T-cell (primary cell): Measurements from ENCODE around the gene CCL21. TPM values are rescaled to one million over a fixed set of nuclear protein-coding genes. Genes with fewer than 3 reads are reported as not detected.
A peak's percentile ranks its signal among the peaks of the same experiment; 100 is the strongest.

Source experiments
- ATAC-seq, 4 experiments: fragments of 200-7000 bp in 3 of 4; fragments of 150-1000 bp in 1 of 4; cut with Tn5 transposase; replicated peaks in 1 of 4; 1 replicate in 3 of 4; 2 replicates in 1 of 4; pipeline ENCODE4 v1.10.0; 2021; ENCODE audit warnings: moderate library complexity in 3 of 4, mild to moderate bottlenecking in 2 of 4, moderate number of reproducible peaks in 1 of 4
- CTCF ChIA-PET, 2 donors: fragments of 300-600 bp; sonication (Branson Sonifier 250); formaldehyde crosslinking; loops; one replicate each; lab custom pipeline; 2022; ENCODE audit warnings: antibody characterized with exemption in 2 of 2; lab: Charles Lee
- POLR2A ChIA-PET, 2 donors: fragments of 300-600 bp; sonication (Branson Sonifier 250); formaldehyde crosslinking; loops; one replicate each; lab custom pipeline; 2022; ENCODE audit warnings: antibody characterized with exemption in 2 of 2; lab: Charles Lee
- DNase-seq, 35 experiments: peaks; one replicate each; pipeline versions ENCODE4 v3.0.0 to v3.0.0-alpha.2; 2013 to 2023
- H3K27ac ChIP-seq: one replicate; pipeline ENCODE4 v1.5.1; 2013; ENCODE audit warnings: low read length
- H3K27me3 ChIP-seq, 2 experiments: replicated peaks in 1 of 2; 1 replicate in 1 of 2; 2 replicates in 1 of 2; pipeline versions ENCODE4 v1.6.1 to v1.7.0; 2013; ENCODE audit warnings: low read length in 1 of 2, mixed read lengths in 1 of 2; ENCODE audit not compliant: control insufficient read depth in 2 of 2, insufficient read depth in 2 of 2; ENCODE audit errors: extremely low read depth in 1 of 2
- H3K36me3 ChIP-seq, 2 donors: 1 replicate in 1 of 2; 2 replicates in 1 of 2; pipeline versions ENCODE4 v1.6.1 to v1.7.0; 2013; ENCODE audit warnings: low read length in 1 of 2; ENCODE audit not compliant: control insufficient read depth in 2 of 2, insufficient read depth in 1 of 2; ENCODE audit errors: extremely low read depth in 1 of 2
- H3K4me1 ChIP-seq, 2 experiments: 1 replicate in 1 of 2; 2 replicates in 1 of 2; pipeline versions ENCODE4 v1.6.1 to v1.7.0; 2013; ENCODE audit warnings: low read length in 2 of 2, mixed read lengths in 1 of 2; ENCODE audit not compliant: insufficient read depth in 2 of 2, control insufficient read depth in 1 of 2; ENCODE audit errors: extremely low read depth in 1 of 2
- H3K4me3 ChIP-seq, 2 donors: 1 replicate in 1 of 2; 2 replicates in 1 of 2; pipeline versions ENCODE4 v1.5.1 to v1.7.0; 2013; ENCODE audit warnings: mild to moderate bottlenecking in 2 of 2, low read length in 1 of 2, moderate library complexity in 1 of 2; ENCODE audit not compliant: control insufficient read depth in 1 of 2; ENCODE audit errors: extremely low read depth in 1 of 2
- H3K9me3 ChIP-seq: 2 replicates; pipeline ENCODE4 v1.7.0; 2013
- H3K27ac Mint-ChIP-seq, 2 donors: one replicate each; pipeline ENCODE4 v1.8.0; 2020 to 2021; ENCODE audit warnings: mild to moderate bottlenecking in 2 of 2, mixed read lengths in 2 of 2
- H3K27me3 Mint-ChIP-seq, 2 donors: one replicate each; pipeline ENCODE4 v1.8.0; 2021 to 2022; ENCODE audit warnings: mixed read lengths in 2 of 2
- H3K36me3 Mint-ChIP-seq: one replicate; pipeline ENCODE4 v1.8.0; 2021; ENCODE audit warnings: mixed read lengths
- H3K4me1 Mint-ChIP-seq, 3 donors: one replicate each; pipeline ENCODE4 v1.8.0; 2020 to 2022; ENCODE audit warnings: mixed read lengths in 3 of 3, mild to moderate bottlenecking in 1 of 3
- H3K4me3 Mint-ChIP-seq, 3 donors: one replicate each; pipeline ENCODE4 v1.8.0; 2020 to 2022; ENCODE audit warnings: mild to moderate bottlenecking in 3 of 3, mixed read lengths in 3 of 3, moderate library complexity in 3 of 3
- H3K9me3 Mint-ChIP-seq, 3 donors: one replicate each; pipeline ENCODE4 v1.8.0; 2020 to 2022; ENCODE audit warnings: mixed read lengths in 3 of 3
- WGBS: methylation state at CpG from one replicate; pipeline ENCODE4 v1.1.5; 2013; ENCODE audit warnings: missing lambda C conversion rate; ENCODE audit not compliant: insufficient coverage; 5-methylcytosine and 5-hydroxymethylcytosine counted together
- total RNA-seq, 35 experiments: library from RNA in 6 of 35; stranded (reverse) in 6 of 35; fragments of 120-200 nt in 1 of 35; gene quantifications; one replicate each; pipeline versions ENCODE4 v1.2.1 to v1.2.4 and lab custom pipeline; 2013 to 2026

CCL21 gene
- total RNA-seq, 5 donors from 2014 or later (not counting 1 experiment from before 2014, with no cell fraction given): 0.32 to 0.60 TPM; not detected in 3

DNA sequence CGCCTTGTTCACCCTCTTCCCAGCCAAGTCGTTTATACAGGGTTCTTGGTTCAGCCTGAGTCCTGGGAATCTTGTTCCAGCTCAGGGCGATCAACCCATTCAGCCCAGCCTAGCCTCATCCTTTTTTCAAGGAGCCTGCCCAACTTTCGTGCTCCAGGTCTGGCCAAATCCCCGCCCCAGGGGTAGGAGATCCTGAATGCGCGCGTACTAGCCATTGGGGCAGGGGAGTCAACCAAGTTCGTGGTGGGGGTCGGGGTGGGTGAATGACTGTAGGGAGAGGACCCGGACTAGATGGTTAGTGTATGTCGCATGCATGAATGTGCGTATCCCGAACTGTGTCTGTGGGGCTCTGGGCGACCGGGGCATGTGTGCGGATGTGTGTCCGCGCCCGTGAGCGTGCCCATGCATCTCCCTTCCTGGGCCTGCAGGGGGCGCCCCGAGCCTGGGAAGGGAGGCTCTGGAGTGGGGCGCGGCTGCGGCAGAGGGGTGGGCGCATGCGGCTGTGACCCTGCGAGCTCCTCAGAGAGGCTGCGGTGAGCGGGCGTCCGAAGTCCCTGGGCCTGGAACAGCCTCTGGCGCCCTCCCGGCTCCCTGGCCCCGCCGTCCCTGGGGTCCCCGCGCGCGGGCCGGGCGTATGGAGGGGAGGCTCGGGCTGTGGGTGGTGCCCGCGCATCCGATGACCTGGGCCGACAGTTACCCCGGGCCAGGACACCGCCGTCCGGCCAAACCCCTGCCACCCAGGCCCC is 8.7 kb downstream of the CCL21 start:
- peaks cover 0 to 10% of the 10 kb centered on the region in 2 donors for H3K27me3 Mint-ChIP-seq
- peaks cover 4 to 16% (median 6%) of the 10 kb centered on the region in 3 donors for H3K4me1 Mint-ChIP-seq
- peak overlapping the region; percentile 49 to 73 for H3K4me3 ChIP-seq
- peak; percentile 84 to 89 (median 86) for ATAC-seq
- H3K9me3 ChIP-seq: no peaks in the 10 kb centered on the region
- 11% methylated on average over 48 of the region's 52 CpGs for WGBS
- H3K9me3 Mint-ChIP-seq: no peaks in the 10 kb centered on the region
- H3K27me3 ChIP-seq: peaks cover 0 to 4% of the 10 kb centered on the region in 2 experiments
- H3K36me3 Mint-ChIP-seq: no peaks in the 10 kb centered on the region
- H3K4me3 Mint-ChIP-seq: peak overlapping the region; percentile 44 to 81 (median 66)
- H3K27ac ChIP-seq: no peak overlapping the region
- no peak overlapping the region for H3K27ac Mint-ChIP-seq
- peak; percentile 29 to 83 (median 63) for DNase-seq
- POLR2A ChIA-PET: no interaction called here
- CTCF ChIA-PET: interaction anchor here (0.7 to 1.6 kb wide), 9 partner anchors 8 to 106 kb away, joined by 3 to 11 read pairs (median 3); partner anchors contain the start of genes CCL21 (in 1 of the 2) and GALT (in 1 of the 2)
- H3K4me1 ChIP-seq: peaks cover 0 to 14% of the 10 kb centered on the region in 2 experiments
- H3K36me3 ChIP-seq: no peaks in the 10 kb centered on the region

DNA sequence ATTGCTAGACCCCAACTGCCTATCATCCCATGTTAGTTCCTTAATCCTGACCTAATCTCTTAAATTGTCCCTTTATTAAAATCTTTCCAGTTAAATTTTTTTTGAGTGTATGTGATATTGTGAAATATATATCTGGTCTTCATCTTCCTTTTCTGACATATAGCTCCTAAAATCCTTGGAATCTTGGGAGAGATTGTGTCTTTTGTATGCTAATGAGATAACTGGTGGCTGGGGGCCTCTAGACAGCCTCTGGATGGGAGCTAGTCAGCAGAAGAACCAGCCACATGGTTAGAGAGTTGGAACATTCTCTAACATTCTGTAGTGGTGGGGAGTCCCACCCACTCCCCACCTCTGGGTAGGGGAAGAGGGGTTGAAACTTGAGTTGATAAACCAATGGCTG is 15.1 kb downstream of the CCL21 start:
- Histone ChIP-seq H3K4me3 (no peak overlapping the region), H3K36me3 (no peaks in the 10 kb centered on the region), H3K9me3 (no peaks in the 10 kb centered on the region), H3K27me3 (peaks cover 0 to 7% of the 10 kb centered on the region in 2 experiments), H3K4me1 (no peaks in the 10 kb centered on the region), H3K27ac (no peak overlapping the region)
- no peak for ATAC-seq
- POLR2A ChIA-PET: no interaction called here
- Mint-ChIP-seq H3K4me3 (no peak overlapping the region), H3K36me3 (no peaks in the 10 kb centered on the region), H3K27me3 (peaks cover 2 to 3% of the 10 kb centered on the region in 2 donors), H3K27ac (peak overlapping the region in 1 of 2 donors; percentile 44), H3K4me1 (no peaks in the 10 kb centered on the region), H3K9me3 (no peaks in the 10 kb centered on the region)
- no peak for DNase-seq
- CTCF ChIA-PET: no interaction called here

GRCh38 chr9:34693560-34693959 is 16.4 kb downstream of the CCL21 start:
- no peaks in the 10 kb centered on the region for H3K4me1 ChIP-seq
- Mint-ChIP-seq H3K27ac (no peak overlapping the region), H3K9me3 (no peaks in the 10 kb centered on the region), H3K4me1 (peaks cover 0 to 5% (median 0%) of the 10 kb centered on the region in 3 donors), H3K27me3 (peaks cover 0 to 5% of the 10 kb centered on the region in 2 donors), H3K36me3 (no peaks in the 10 kb centered on the region), H3K4me3 (no peak overlapping the region)
- no peak overlapping the region for H3K4me3 ChIP-seq
- DNase-seq: no peak
- ChIA-PET POLR2A (no interaction called here), CTCF (interaction anchor here in 1 of 2 donors (0.7 kb wide), 1 partner anchor 36 kb away, joined by 3 read pairs; no protein-coding TSS in a partner anchor)
- H3K9me3 ChIP-seq: no peaks in the 10 kb centered on the region
- no peaks in the 10 kb centered on the region for H3K36me3 ChIP-seq
- no peak for ATAC-seq
- H3K27ac ChIP-seq: no peak overlapping the region
- no CpG with 5 or more reads among the region's 2 CpGs for WGBS
- peaks cover 0 to 12% of the 10 kb centered on the region in 2 experiments for H3K27me3 ChIP-seq

DNA sequence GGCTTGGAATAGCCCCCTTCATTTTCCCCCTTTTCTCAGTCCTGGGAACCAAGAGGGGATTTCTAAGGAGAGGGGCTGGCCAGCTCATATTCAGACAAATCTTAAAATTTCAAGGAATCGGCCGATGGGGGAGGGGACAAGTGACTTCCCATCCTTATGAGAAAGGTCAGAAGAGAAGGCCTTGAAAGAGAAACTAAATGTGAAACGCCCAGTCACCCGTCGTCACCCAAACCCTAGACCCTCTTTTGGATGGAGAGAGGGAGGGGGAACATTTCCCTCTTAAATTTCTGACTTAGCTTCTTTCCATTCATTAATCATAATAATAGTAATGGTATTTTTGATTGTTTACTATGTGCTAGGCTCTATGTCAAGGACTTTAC is 18.0 kb downstream of the CCL21 start:
- Mint-ChIP-seq H3K27me3 (peaks cover 0 to 5% of the 10 kb centered on the region in 2 donors), H3K36me3 (no peaks in the 10 kb centered on the region), H3K27ac (no peak overlapping the region), H3K9me3 (no peaks in the 10 kb centered on the region), H3K4me1 (peaks cover 0 to 5% (median 0%) of the 10 kb centered on the region in 3 donors), H3K4me3 (no peak overlapping the region)
- Histone ChIP-seq H3K27ac (no peak overlapping the region), H3K9me3 (no peaks in the 10 kb centered on the region), H3K36me3 (no peaks in the 10 kb centered on the region), H3K27me3 (peaks cover 0 to 17% of the 10 kb centered on the region in 2 experiments), H3K4me3 (no peak overlapping the region), H3K4me1 (no peaks in the 10 kb centered on the region)
- POLR2A ChIA-PET: no interaction called here
- CTCF ChIA-PET: no interaction called here
- no CpG with 5 or more reads among the region's 5 CpGs for WGBS
- no peak for DNase-seq
- no peak for ATAC-seq

DNA sequence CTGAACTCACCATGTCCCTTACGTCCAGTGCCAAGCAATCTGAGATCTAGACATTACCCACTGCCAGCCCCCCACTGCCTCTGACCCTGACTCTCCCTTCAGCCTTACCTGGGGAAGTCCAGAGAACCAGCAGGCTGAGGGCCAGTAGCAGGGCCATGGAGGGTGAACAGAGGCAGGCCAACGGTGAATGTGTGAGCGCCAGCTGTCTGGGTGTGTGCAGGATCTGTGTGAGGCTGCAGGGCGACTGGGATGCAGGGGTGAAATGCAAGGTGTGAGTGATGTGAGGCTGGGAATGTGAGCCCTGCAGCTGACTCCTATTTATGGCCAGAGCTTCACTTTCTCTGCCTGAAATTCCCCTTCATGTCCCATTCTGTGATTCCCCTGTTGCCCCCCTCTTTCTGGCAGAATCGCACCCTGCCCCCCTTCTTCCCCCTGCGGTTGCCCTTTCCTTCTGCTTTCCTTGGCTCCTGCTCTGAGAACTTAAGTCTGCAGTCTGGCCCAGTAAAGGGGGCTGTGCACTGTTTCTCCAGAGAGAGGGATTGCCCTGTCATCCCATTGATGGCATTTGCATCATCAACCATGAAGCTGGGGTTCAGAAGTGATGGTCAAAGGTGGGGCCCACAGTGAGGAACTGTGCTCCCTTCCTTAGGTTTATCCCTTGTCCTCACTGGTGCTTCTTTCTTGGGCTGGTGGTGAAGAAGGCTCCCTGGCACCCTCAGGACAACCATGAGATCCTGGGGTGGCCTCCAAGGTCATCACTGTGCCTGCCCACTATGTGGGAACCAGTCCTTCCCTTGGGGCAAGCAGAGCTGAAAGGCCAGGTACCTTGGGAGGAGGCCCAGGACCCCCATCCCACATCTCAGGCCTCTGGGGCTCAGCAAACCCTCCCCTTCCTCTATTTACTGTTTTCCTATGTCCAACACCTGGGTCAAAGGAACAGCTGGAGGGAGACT is 18.7 kb downstream of the CCL21 start, which contains the start of gene CCL19:
Gene CCL19 (minus strand): TSS at position 294 of the 953 bp plus-strand sequence. CDS start 137 bp downstream, at position 157.
- H3K4me1 ChIP-seq: no peaks in the 10 kb centered on the region
- Mint-ChIP-seq H3K36me3 (no peaks in the 10 kb centered on the region), H3K9me3 (no peaks in the 10 kb centered on the region), H3K4me1 (peaks cover 0 to 5% (median 0%) of the 10 kb centered on the region in 3 donors), H3K27me3 (peaks cover 0 to 5% of the 10 kb centered on the region in 2 donors), H3K4me3 (no peak within 1 kb of the TSS), H3K27ac (no peak within 1 kb of the TSS)
- WGBS: 48% methylated on average over 3 of the region's 6 CpGs
- no peaks in the 10 kb centered on the region for H3K36me3 ChIP-seq
- no peak within 1 kb of the TSS for H3K27ac ChIP-seq
- no peak for ATAC-seq
- no peaks in the 10 kb centered on the region for H3K9me3 ChIP-seq
- H3K4me3 ChIP-seq: no peak within 1 kb of the TSS
- peaks cover 0 to 17% of the 10 kb centered on the region in 2 experiments for H3K27me3 ChIP-seq
- ChIA-PET POLR2A (no interaction called here), CTCF (no interaction called here)
- DNase-seq: no peak

GRCh38 chr9:34689512-34689911 is 20.4 kb downstream of the CCL21 start:
- CTCF ChIA-PET: no interaction called here
- Mint-ChIP-seq H3K27me3 (peaks cover 0 to 5% of the 10 kb centered on the region in 2 donors), H3K36me3 (no peaks in the 10 kb centered on the region), H3K4me3 (no peak overlapping the region), H3K9me3 (no peaks in the 10 kb centered on the region), H3K27ac (no peak overlapping the region), H3K4me1 (peaks cover 0 to 5% (median 0%) of the 10 kb centered on the region in 3 donors)
- H3K27ac ChIP-seq: no peak overlapping the region
- peaks cover 0 to 17% of the 10 kb centered on the region in 2 experiments for H3K27me3 ChIP-seq
- no peaks in the 10 kb centered on the region for H3K36me3 ChIP-seq
- H3K4me3 ChIP-seq: no peak overlapping the region
- no peaks in the 10 kb centered on the region for H3K9me3 ChIP-seq
- WGBS: 89% methylated on average over 6 of the region's 8 CpGs
- DNase-seq (no peak), ATAC-seq (no peak)
- no peaks in the 10 kb centered on the region for H3K4me1 ChIP-seq
- POLR2A ChIA-PET: no interaction called here
